ENCODE data around the gene TRAPPC13.
"Not testable (repeated sequence)": the region's sequence is repeated elsewhere in the genome, so short reads cannot be mapped to it uniquely, and the experiment has no call there.

The TRAPPC13 gene

GRCh38 chr5:65624571-65625555 is at the start of gene TRAPPC13, which contains the start of gene SHLD3:
Gene TRAPPC13, plus strand, starts transcription at chr5:65625027. Its CDS starts 34 bp downstream, at chr5:65625061.
Gene SHLD3, plus strand, starts transcription at chr5:65625027. Its CDS starts 4,561 bp downstream, at chr5:65629588.
- DNase-seq = peak; percentile 81

DNA sequence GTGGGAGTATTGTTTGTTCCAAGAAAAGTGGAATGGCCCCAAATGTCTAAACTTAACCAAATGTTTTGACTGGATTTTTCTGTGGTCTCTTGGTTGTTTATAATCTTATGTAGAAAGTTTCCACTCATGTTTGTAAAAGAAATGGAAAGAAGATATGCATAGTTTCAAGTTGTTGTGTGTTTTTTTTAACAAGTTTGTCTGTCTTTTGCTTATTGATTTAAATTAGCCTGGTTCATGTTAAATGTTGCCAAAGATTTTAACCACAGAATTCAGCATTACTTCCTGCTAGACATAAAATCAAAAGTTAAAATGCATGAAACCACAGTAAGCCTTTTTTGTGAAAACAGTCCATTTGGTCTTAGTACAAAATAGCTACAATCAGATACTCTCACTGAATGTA is 47.7 kb upstream of the TRAPPC13 start:
- DNase-seq = no peak

GRCh38 chr5:65588694-65589093 is 36.1 kb upstream of the TRAPPC13 start:
- DNase-seq = no peak

DNA sequence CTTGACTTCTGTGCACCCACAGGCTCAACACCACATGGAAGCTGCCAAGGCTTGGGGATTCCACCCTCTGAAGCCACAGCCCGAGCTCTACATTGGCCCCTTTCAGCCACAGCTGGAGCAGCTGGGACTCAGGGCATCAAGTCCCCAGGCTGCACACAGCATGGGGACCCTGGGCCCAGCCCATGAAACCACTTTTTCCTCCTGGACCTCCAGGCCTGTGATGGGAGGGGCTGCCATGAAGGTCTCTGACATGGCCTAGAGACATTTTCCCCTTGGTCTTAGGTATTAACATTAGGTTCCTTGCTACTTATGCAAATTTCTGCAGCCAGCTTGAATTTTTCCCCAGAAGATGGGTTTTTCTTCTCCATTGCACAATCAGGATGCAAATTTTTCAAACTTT is 23.1 kb upstream of the TRAPPC13 start:
- not testable (repeated sequence) for DNase-seq

- DNase-seq = no peak
These were observed 13.3 kb upstream of the TRAPPC13 start for GRCh38 chr5:65611524-65611923.

DNA sequence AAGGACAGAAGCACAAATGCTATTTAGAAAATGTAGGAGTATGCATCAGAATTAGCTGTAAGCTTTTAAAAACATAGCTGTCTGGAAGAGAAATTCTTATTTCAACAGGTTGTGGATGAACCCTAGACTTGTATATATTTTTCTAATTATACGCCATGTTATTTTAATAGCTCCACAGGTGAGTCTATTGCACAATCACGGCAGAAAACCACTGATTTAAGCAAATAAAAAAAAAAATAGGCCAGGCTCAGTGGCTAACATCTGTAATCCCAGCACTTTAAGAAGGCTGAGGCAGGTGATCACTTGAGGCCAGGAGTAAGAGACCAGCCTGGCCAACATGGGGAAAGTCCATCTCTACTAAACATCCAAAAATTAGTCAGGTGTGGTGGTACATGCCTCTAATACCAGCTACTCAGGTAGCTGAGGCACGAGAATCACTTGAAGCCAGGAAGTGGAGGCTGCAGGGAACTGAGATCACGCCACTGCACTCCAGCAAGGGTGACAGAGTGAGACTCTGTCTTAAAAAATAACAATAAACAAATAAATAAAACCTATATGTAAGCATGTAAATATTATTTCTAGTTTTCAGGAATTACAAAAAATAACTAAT is 12.4 kb upstream of the TRAPPC13 start:
- DNase-seq = no peak

GRCh38 chr5:65620021-65620420 is 4.8 kb upstream of the TRAPPC13 start:
- DNase-seq = no peak

- DNase-seq = not testable (repeated sequence)
These were observed 2.9 kb upstream of the TRAPPC13 start for GRCh38 chr5:65621961-65622360.

DNA sequence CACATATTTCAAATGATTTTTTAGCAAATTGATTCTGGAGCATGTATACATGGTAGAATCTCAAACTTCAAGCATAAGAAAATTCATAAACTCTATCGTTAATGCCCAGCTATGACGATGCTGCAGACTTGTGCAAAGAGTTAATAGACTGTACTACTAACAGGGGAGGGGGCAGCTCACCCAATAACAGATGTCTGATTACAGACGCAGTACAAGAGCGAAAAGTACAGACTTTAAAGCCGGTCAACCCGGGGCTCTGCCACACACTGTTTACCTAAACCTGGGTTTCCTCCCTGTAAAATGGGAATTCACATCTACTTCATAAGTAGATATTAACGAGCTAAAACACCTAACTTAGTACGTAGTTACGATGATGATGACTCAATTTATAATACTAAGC is 1.3 kb upstream of the TRAPPC13 start:
- no peak for DNase-seq

- peak; percentile 90 for DNase-seq
These were observed 729 bp upstream of the TRAPPC13 start, which contains the start of gene TRIM23 for GRCh38 chr5:65624025-65624570. Gene TRIM23, minus strand, starts transcription at chr5:65624333. Its CDS starts 59 bp downstream, at chr5:65624274.

GRCh38 chr5:65625743-65626142 is 916 bp downstream of the TRAPPC13 start:
- no peak for DNase-seq

GRCh38 chr5:65630981-65631380 is 6.2 kb downstream of the TRAPPC13 start:
- DNase-seq = no peak

DNA sequence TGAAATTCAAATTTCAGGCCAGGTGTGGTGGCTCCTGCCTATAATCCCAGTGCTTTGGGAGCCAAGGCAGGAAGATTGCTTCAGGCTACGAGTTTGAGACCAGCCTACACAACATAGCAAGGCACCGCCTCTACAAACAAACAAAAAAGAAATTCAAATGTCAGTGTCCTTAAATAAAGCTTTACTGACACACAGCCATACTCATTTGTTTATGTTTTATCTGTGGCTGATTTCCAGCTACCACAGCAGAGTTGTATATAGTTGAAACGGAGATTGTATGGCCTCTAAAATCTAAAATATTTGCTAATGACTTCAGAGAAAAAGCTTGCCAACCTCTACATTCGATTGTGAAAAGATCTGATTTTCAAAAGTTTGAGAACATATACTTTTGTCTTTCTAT is 15.4 kb downstream of the TRAPPC13 start:
- no peak for DNase-seq

DNA sequence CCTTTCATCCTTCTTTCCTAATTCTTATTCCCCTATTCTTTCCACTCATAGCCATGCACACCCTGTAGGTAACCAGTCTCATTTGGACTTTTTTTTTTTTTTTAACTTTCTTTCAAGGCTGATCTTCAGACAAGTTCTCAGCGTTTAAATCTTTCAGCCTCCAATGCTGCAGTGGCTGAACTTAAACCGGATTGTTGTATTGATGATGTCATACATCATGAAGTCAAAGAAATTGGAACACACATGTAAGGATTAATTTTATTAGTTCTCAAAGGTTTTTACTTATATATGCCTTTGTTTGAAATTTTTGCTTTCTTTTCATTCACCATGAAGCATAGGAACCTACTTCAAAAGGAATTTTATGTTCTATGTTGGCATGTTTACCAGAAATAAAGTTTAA is 22.1 kb downstream of the TRAPPC13 start:
- DNase-seq = no peak

- no peak for DNase-seq
These were observed 23.1 kb downstream of the TRAPPC13 start for GRCh38 chr5:65647941-65648340.

GRCh38 chr5:65651144-65651543 is 26.3 kb downstream of the TRAPPC13 start:
- no peak for DNase-seq

GRCh38 chr5:65654713-65655112 is 29.9 kb downstream of the TRAPPC13 start:
- no peak for DNase-seq

DNA sequence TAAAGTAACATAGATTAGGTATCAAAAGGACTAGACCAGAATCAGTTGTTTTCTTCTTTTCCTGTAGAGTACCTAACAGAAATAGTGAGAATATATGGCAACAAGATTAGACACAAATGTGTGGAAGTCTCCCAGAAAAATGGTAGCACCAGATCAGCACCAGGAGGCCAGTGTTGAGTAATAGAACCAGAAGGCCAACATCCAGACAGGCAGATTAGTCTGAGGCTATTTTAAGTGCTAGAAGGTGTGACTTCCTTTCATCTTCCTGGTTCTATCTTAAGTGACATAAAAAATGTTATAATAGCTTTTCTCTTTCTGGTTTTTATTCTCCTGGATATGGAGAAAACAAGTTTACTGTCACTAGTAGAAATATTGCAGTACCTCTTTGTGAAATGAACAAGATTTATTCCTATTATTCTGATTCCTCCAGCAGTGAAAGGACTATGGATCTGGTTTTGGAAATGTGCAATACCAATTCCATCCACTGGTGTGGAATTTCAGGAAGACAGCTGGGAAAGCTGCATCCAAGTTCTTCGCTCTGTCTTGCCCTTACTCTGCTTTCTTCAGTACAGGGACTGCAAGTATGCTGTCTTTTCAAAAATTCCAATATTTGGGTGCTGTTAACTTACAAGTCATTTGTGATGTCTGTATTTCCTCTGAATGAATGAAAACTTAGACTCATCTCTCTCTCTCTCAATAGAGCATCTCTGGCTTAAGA is 39.1 kb downstream of the TRAPPC13 start:
- DNase-seq = no peak

- DNase-seq = no peak
These were observed 43.9 kb downstream of the TRAPPC13 start for GRCh38 chr5:65668696-65669095.

GRCh38 chr5:65672796-65673195 is 48.0 kb downstream of the TRAPPC13 start:
- DNase-seq = no peak

GRCh38 chr5:65674749-65675148 is 49.9 kb downstream of the TRAPPC13 start:
- DNase-seq = no peak

- DNase-seq = not testable (repeated sequence)
These were observed 51.2 kb downstream of the TRAPPC13 start for GRCh38 chr5:65676056-65676455.

GRCh38 chr5:65682148-65682547 is 57.3 kb downstream of the TRAPPC13 start:
- DNase-seq = no peak

Measured in CD4-positive, alpha-beta T cell treated with Interleukin-6 for 4 hours (primary cell).